Peyer's patch (tissue), 4 donors: Measurements from ENCODE around the gene EPS8L3. TPM values are rescaled to one million over a fixed set of nuclear protein-coding genes. Genes with fewer than 3 reads are reported as not detected.

Source experiments
- DNase-seq, 3 donors: peaks; one replicate each; pipeline ENCODE4 v3.0.0-alpha.2; 2017 to 2019
- H3K27ac ChIP-seq, 4 donors: fragments of 200-600 bp; sonication (generic); one replicate each; pipeline ENCODE4 v1.5.1; 2016 to 2019
- H3K27me3 ChIP-seq, 2 donors: fragments of 200-600 bp; sonication (generic); one replicate each; pipeline ENCODE4 v1.5.1; 2019
- H3K36me3 ChIP-seq, 3 donors: fragments of 200-600 bp; sonication (generic); one replicate each; pipeline ENCODE4 v1.5.1; 2016 to 2019
- H3K4me1 ChIP-seq, 4 donors: fragments of 200-600 bp; sonication (generic); one replicate each; pipeline ENCODE4 v1.5.1; 2016 to 2019
- H3K4me3 ChIP-seq, 4 donors: fragments of 200-600 bp; sonication (generic); 1 replicate in 3 of 4; 2 replicates in 1 of 4; pipeline ENCODE4 v1.5.1; 2016 to 2019; ENCODE audit warnings: mild to moderate bottlenecking in 1 of 4
- H3K9me3 ChIP-seq, 4 donors: fragments of 200-600 bp; sonication (generic); one replicate each; pipeline ENCODE4 v1.5.1; 2016 to 2019; ENCODE audit warnings: mild to moderate bottlenecking in 1 of 4
- CTCF ChIP-seq, 6 experiments: fragments of 450-650 bp in 4 of 6; fragments of 200-600 bp in 2 of 6; sonication (generic) in 1 of 6; IDR thresholded peaks; one replicate each; pipeline ENCODE4 v1.5.1; 2017 to 2019; ENCODE audit warnings: antibody characterized with exemption in 6 of 6, mild to moderate bottlenecking in 3 of 6, moderate library complexity in 1 of 6
- POLR2A ChIP-seq, 2 donors: fragments of 450-650 bp; IDR thresholded peaks; one replicate each; pipeline ENCODE4 v1.5.1; 2017; ENCODE audit warnings: antibody characterized with exemption in 2 of 2, mild to moderate bottlenecking in 2 of 2, moderate library complexity in 2 of 2
- total RNA-seq, 4 donors: library from RNA; depleted of rRNA; stranded (reverse); fragments of >200 nt; gene quantifications; one replicate each; pipeline ENCODE4 v1.1.0, GENCODE V29; 2016

Gene EPS8L3
- total RNA-seq, 4 donors from 2014 or later: 263 to 745 (median 649) TPM

GRCh38 chr1:109762821-109763645 is 690 bp downstream of the EPS8L3 start:
- Histone ChIP-seq H3K36me3 (peaks cover 0 to 28% (median 0%) of the 10 kb centered on the region in 3 donors), H3K4me1 (peaks cover 0 to 51% (median 0%) of the 10 kb centered on the region in 4 donors), H3K27me3 (no peaks in the 10 kb centered on the region), H3K4me3 (peak overlapping the region in 3 of 4 donors; percentile 50 to 66 (median 62)), H3K27ac (peak overlapping the region in 3 of 4 donors; percentile 93 to 94 (median 94)), H3K9me3 (no peaks in the 10 kb centered on the region)
- DNase-seq: peak; percentile 9 to 62 (median 54)
- TF ChIP-seq CTCF (IDR thresholded peaks at IDR 0.05): no peak
- TF ChIP-seq POLR2A (IDR thresholded peaks at IDR 0.05): peak; percentile 25 to 69

- Histone ChIP-seq H3K36me3 (peaks cover 0 to 37% (median 0%) of the 10 kb centered on the region in 3 donors), H3K27me3 (no peaks in the 10 kb centered on the region), H3K4me1 (peaks cover 0 to 43% (median 0%) of the 10 kb centered on the region in 4 donors), H3K4me3 (peak overlapping the region in 3 of 4 donors; percentile 50 to 66 (median 62)), H3K27ac (peak overlapping the region in 3 of 4 donors; percentile 93 to 94 (median 94)), H3K9me3 (no peaks in the 10 kb centered on the region)
- peak in 2 of 3 donors; percentile 24 to 33 for DNase-seq
- TF ChIP-seq CTCF (IDR thresholded peaks at IDR 0.05) (no peak), POLR2A (IDR thresholded peaks at IDR 0.05) (no peak)
Observed at GRCh38 chr1:109762039-109762585, 1.6 kb downstream of the EPS8L3 start.

GRCh38 chr1:109761227-109762038 is 2.3 kb downstream of the EPS8L3 start:
- peak in 2 of 3 donors; percentile 41 to 44 for DNase-seq
- Histone ChIP-seq H3K9me3 (no peaks in the 10 kb centered on the region), H3K27me3 (no peaks in the 10 kb centered on the region), H3K36me3 (peaks cover 0 to 44% (median 0%) of the 10 kb centered on the region in 3 donors), H3K4me1 (peaks cover 0 to 41% (median 0%) of the 10 kb centered on the region in 4 donors), H3K27ac (peak overlapping the region in 1 of 4 donors; percentile 94), H3K4me3 (peak overlapping the region in 2 of 4 donors; percentile 62 to 66)
- TF ChIP-seq POLR2A (IDR thresholded peaks at IDR 0.05): no peak
- no peak for TF ChIP-seq CTCF (IDR thresholded peaks at IDR 0.05)

- TF ChIP-seq POLR2A (IDR thresholded peaks at IDR 0.05): no peak
- no peak for TF ChIP-seq CTCF (IDR thresholded peaks at IDR 0.05)
- Histone ChIP-seq H3K4me1 (peaks cover 0 to 35% (median 0%) of the 10 kb centered on the region in 4 donors), H3K27me3 (no peaks in the 10 kb centered on the region), H3K4me3 (peak overlapping the region in 2 of 4 donors; percentile 62 to 66), H3K9me3 (no peaks in the 10 kb centered on the region), H3K27ac (peak overlapping the region in 1 of 4 donors; percentile 94), H3K36me3 (peaks cover 0 to 51% (median 0%) of the 10 kb centered on the region in 3 donors)
- DNase-seq: peak in 2 of 3 donors; percentile 43 to 44
Observed at GRCh38 chr1:109760581-109761226, 3.0 kb downstream of the EPS8L3 start.
